Motor neuron (in vitro differentiated cells): ENCODE results near the gene TMEM86A. TPM values are rescaled to one million over a fixed set of nuclear protein-coding genes. Genes with fewer than 3 reads are reported as not detected.
A peak's percentile ranks its signal among the peaks of the same experiment; 100 is the strongest.
"Not testable (repeated sequence)": the region's sequence is repeated elsewhere in the genome, so short reads cannot be mapped to it uniquely, and the experiment has no call there.

ENCODE experiments used
- ATAC-seq, 8 experiments: fragments of 200-7000 bp; cut with Tn5 transposase; replicated peaks in 6 of 8; 2 replicates each; pipeline ENCODE4 v1.8.0; 2021; ENCODE audit warnings: mild to moderate bottlenecking in 8 of 8, moderate library complexity in 8 of 8
- H3K27ac ChIP-seq, 2 donors: fragments of 250-450 bp; sonication (Bioruptor Pico); 2 replicates each; pipeline ENCODE4 v1.9.0; 2021; ENCODE audit warnings: antibody characterized with exemption in 2 of 2, mild to moderate bottlenecking in 2 of 2, moderate library complexity in 1 of 2
- H3K4me1 ChIP-seq, 2 donors: fragments of 250-450 bp; sonication (Bioruptor Pico); replicated peaks in 1 of 2; 2 replicates each; pipeline ENCODE4 v1.6.1; 2021; ENCODE audit warnings: antibody characterized with exemption in 2 of 2, mild to moderate bottlenecking in 2 of 2, moderate library complexity in 1 of 2
- H3K4me3 ChIP-seq, 5 donors: fragments of 250-450 bp; sonication (Bioruptor Pico); 2 replicates each; pipeline ENCODE4 v1.9.0; 2021; ENCODE audit warnings: antibody characterized with exemption in 5 of 5, mild to moderate bottlenecking in 5 of 5, moderate library complexity in 4 of 5
- WGBS, 10 experiments: fragments of 450-650 bp; shearing (Covaris generic); methylation state at CpG; one replicate each; pipeline ENCODE4 v1.0.0; 2022; 5-methylcytosine and 5-hydroxymethylcytosine counted together
- in situ Hi-C, 9 experiments: fragments of 400-800 bp; cut with MboI; loops; one replicate each; pipeline ENCODE4 v1.15.0; 2021; ENCODE audit warnings: low sequenced_read_pairs in 9 of 9, low pct_unique_long_range_greater_than_20kb in 2 of 9; ENCODE audit not compliant: unreplicated experiment in 9 of 9
- total RNA-seq, 8 experiments: library from RNA; unstranded; fragments of 300-600 nt; gene quantifications; 2 replicates each; pipeline versions ENCODE4 v1.2.3 to v1.2.4, GENCODE V29; 2022

TMEM86A gene
- total RNA-seq, 8 experiments from 2014 or later = 1.5 to 22.0 (median 4.0) TPM

DNA sequence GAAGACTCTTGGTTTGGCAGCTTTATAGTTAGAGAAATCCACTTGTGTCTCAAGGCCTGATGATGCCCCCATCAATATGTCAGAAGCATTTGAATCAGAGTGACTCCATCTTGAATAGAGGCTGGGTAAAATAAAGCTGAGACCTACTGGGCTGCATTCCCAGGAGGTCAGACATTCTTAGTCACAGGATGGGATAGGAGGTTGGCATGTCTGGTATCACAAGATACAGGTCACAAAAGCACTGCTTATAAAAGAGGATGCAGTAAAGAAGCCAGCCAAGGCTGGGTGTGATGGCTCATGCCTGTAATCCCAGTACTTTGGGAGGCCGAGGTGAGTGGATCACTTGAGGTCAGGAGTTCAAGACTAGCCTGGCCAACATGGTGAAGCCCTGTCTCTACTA is 16.6 kb upstream of the TMEM86A start:
- 60 to 100% methylated on average over 1 of the region's 1 CpG; no CpG with 5 or more reads in 8 of the 10 experiments for WGBS, 10 experiments
- in situ Hi-C loops = not testable (repeated sequence)

DNA sequence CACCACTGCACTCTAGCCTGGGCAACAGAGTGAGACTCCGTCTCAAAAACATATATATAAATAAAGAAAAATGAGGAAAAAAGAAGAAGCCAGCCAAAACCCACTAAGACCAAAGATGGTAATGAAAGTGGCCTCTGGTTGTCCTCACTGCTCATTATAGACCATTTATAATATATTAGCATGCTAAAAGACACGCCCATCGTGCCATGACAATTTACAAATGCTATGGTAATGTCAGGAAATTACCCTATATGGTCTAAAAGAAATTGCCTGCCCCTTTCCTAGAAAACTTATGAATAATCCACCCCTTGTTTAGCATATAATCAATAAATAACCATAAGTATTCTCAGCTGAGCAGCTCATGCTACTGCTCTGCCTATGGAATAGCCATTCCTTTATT is 16.1 kb upstream of the TMEM86A start:
- in situ Hi-C loops = no loop called here
- peak in 4 of 8 experiments; percentile 51 to 98 (median 95) for ATAC-seq
- Histone ChIP-seq H3K27ac (no peak overlapping the region), H3K4me3 (no peak overlapping the region), H3K4me1 (no peaks in the 10 kb centered on the region)
- WGBS, 10 experiments = 0 to 83% (median 33%) methylated on average over 1 to 3 of the region's 3 CpGs; no CpG with 5 or more reads in 3 of the 10 experiments

More for the DNA sequence above, 16.6 kb upstream of the TMEM86A start:
- H3K4me1 ChIP-seq, ATAC-seq, H3K4me3 ChIP-seq, H3K27ac ChIP-seq: not testable (repeated sequence)

DNA sequence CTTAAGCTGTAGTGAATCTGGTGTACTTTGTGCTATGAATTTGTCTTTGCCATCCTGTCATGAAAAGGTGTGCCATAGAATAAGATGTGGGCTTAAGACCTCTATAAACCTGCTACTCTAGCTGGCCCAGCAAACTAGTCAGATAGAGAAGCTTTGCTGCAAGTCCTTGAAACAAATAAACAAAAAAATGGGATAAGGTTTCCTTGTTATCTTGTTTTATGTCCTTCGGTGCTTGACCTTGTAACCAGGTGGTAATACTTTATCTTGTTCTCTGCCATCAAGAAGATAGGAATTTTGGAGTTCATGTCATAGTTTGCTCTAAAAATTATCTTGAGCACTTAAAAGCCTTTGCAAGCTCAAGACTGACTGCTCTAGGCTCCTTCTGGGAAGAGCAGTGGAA is 14.3 kb upstream of the TMEM86A start:
- in situ Hi-C loops = no loop called here
- Histone ChIP-seq H3K4me1 (no peaks in the 10 kb centered on the region), H3K4me3 (no peak overlapping the region), H3K27ac (no peak overlapping the region)
- 50 to 100% (median 80%) methylated on average over 1 of the region's 1 CpG; no CpG with 5 or more reads in 5 of the 10 experiments for WGBS, 10 experiments
- no peak for ATAC-seq

DNA sequence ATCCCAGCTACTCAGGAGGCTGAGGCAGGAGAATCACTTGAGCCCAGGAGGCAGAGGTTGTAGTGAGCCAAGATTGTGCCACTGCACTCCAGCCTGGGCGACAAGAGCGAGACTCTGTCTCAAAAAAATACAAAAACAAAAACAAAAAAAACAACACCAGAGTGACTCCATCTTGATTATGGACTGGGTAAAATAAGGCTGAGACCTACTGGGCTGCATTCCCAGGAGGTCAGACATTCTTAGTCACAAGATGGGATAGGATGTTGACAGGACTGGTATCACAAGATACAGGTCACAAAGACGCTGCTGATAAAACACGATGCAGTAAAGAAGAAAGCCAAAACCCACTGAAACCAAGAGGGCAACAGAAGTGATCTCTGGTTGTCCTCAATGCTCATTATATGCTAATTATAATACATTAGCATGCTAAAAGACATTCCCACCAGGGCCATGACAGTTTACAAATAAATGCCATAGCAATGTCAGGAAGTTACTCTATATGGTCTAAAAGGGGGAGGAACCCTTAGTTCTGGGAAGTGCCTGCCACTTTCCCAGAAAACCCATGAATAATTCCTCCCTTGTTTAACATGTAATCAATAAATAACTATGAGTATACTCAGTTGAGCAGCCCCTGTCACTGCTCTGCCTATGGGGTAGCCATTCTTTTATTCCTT is 7.0 kb upstream of the TMEM86A start:
- in situ Hi-C loops, H3K27ac ChIP-seq, H3K4me1 ChIP-seq, H3K4me3 ChIP-seq: not testable (repeated sequence)
- WGBS, 10 experiments = 55 to 100% (median 76%) methylated on average over 1 to 4 of the region's 4 CpGs; no CpG with 5 or more reads in 2 of the 10 experiments
- peak; percentile 15 to 86 (median 72) for ATAC-seq

DNA sequence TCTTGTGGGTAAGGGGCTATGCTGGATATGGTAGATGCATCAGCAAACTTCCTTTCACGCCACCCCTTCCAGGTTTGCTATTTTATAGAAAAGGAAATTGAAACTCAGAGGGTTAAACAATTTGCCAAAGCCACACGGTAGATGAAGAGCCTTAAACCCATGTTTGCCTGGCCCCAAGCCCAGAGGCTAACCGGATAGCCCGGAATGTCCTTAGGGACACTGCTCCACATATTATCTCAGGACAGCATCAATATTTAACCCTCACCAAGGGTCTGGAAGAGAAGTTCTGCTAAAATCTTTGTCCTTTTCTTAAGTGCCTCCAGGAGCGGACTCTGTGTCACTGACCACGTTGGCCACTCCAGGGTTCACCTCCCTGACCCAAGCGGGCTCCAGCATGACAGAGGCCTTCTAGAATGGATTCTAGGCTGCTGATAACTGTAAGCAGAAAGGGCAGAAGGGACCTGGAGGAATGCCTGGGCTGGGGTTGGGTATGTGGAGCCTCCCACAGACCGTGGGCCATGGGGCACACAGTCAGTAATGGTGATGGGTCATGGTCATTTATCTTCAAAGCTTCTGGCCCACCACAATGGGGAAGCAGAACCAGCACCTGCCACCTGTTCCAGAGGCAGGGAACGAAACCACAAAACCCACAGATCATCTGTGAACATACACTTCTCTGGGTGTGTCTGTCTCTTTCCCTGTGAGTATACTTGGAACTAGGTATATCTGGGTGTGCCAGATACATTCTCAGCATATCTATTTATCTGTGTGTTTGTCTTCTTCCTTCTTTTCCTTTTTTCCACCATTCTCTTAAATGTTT is 5.4 kb upstream of the TMEM86A start:
- in situ Hi-C loops = no loop called here
- H3K4me1 ChIP-seq = peaks cover 0 to 2% of the 10 kb centered on the region in 2 donors
- H3K27ac ChIP-seq = no peak overlapping the region
- no peak overlapping the region for H3K4me3 ChIP-seq
- peak in 1 of 8 experiments; percentile 4 for ATAC-seq
- WGBS, 10 experiments = 49 to 100% (median 73%) methylated on average over 1 to 8 of the region's 9 CpGs; no CpG with 5 or more reads in 2 of the 10 experiments

DNA sequence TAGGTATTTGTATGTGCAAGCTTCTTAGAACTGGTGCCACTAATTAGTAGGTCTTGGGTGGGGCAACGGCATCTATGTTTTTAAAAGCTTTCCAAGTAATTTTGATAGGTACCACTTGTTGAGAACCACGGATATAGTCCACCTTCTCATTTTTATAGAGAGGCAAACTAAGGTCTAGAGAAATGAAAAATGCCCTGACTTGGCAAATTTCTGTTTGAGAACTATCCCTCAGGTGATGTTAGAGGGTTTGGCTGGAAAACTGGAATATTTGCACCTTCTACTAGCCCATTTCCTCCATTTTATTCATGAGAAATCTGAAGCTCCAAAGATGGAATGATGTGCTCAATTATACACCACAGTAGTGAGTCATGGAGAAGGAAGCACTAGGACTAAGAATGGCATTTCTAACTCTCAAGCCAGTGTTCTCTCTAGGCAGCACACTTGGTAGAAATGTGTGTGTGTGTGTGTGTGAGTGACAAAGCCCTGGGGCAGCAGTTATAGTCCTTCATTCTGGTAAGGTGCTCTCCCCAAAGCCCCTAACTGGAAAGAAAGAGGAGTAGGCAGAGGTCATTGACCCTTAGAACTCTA is 1.8 kb upstream of the TMEM86A start:
- WGBS, 10 experiments = 65 to 100% (median 89%) methylated on average over 1 to 2 of the region's 2 CpGs; no CpG with 5 or more reads in 5 of the 10 experiments
- Histone ChIP-seq H3K4me3 (no peak overlapping the region), H3K4me1 (peaks cover 0 to 9% of the 10 kb centered on the region in 2 donors), H3K27ac (no peak overlapping the region)
- peak in 2 of 8 experiments; percentile 1 to 3 for ATAC-seq
- in situ Hi-C loops = no loop called here

DNA sequence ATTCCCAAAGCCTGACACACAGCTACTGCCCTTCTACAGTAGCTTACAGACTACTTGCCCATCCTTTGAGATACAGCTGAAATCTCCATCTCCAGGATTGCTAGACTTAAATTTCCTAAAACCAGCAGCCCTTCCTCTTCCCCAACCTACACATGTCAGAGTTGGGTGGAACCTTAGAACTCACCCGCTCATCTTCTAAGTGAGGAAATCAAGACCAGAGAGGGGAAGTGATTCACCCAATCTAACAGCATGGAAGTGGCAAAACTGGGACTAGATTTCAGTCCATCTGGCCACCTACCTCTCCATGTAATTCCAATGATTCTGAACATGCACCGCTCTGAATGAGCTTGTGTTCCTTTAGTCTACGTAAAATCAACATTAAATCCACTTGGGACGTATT is 1.0 kb upstream of the TMEM86A start:
- ATAC-seq = no peak

DNA sequence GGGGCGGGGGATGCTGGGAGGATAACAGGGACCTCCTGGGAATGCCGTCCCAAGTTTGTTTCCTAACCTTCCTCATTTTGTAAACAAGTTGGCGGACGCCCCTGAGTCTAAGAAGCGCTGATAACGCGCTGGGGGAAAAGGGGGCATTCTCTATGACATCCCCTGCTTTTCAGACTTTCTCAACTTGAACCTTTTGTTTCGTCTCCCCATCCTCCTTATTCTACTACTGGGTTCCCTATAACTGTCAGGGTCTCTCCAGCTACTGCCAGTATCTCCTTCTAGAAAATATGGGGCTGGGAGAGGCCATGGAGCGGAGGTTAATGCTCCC is 654 bp downstream of the TMEM86A start:
- in situ Hi-C loops = no loop called here
- WGBS, 10 experiments = 3 to 60% (median 17%) methylated on average over 1 to 6 of the region's 9 CpGs; no CpG with 5 or more reads in 7 of the 10 experiments

More for the DNA sequence above, 1.0 kb upstream of the TMEM86A start:
- in situ Hi-C loops = no loop called here
- Histone ChIP-seq H3K4me3 (no peak overlapping the region), H3K27ac (no peak overlapping the region), H3K4me1 (peaks cover 0 to 9% of the 10 kb centered on the region in 2 donors)
- 50 to 100% (median 90%) methylated on average over 1 to 4 of the region's 4 CpGs; no CpG with 5 or more reads in 3 of the 10 experiments for WGBS, 10 experiments

DNA sequence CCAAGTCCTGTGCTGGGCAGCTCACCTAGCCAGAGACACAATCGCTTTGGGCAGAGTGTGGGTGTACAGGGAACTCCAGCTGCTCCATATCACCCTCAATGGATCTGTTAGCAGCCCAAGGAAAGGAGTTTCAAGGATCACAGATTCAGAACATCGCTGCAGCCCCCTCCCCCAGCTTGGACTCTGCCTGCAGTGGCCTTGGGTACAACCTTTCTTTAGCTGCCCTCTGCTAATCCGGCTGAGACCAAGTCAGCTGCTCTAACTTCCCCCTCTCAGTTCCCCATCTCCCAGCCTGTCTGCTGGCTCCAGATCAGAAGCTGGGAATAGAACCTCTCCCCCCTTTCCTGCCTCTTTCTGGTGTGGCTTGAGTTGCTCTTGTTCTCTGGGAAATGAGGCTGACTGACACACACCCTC is 1.3 kb downstream of the TMEM86A start:
- WGBS, 10 experiments = 0 to 100% (median 50%) methylated on average over 1 to 2 of the region's 3 CpGs; no CpG with 5 or more reads in 3 of the 10 experiments
- in situ Hi-C loops = no loop called here
- H3K27ac ChIP-seq = no peak overlapping the region
- H3K4me1 ChIP-seq = peaks cover 0 to 9% of the 10 kb centered on the region in 2 donors
- H3K4me3 ChIP-seq = peak overlapping the region in 2 of 5 donors; percentile 75 to 93
- ATAC-seq = peak in 1 of 8 experiments; percentile 0

More for the DNA sequence above, 654 bp downstream of the TMEM86A start:
- ATAC-seq = no peak
- H3K4me3 ChIP-seq = peak overlapping the region; percentile 46 to 96 (median 75)
- H3K4me1 ChIP-seq = peaks cover 0 to 9% of the 10 kb centered on the region in 2 donors
- H3K27ac ChIP-seq = no peak overlapping the region

DNA sequence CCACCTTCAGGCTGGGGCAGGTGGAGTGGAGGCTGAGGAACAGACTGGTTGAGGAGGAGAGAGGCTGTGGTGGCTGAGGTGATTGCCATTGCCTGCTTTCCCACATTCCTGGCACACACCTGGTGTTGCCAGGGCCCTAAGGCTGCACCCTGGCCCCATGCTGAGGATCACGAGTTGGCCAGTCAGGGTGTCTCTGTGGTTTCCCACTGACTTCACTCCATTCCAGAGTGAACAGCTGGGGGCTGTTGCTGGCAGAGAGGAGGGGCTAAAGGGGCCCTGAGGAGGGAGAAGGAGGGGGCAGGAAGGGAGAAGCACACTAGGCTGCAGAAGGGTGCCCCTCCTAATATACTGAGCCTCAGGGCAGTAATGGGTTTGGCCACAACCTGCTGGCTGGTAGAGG is 1.8 kb downstream of the TMEM86A start:
- WGBS, 10 experiments = no CpG with 5 or more reads among the region's 1 CpG
- peaks cover 0 to 9% of the 10 kb centered on the region in 2 donors for H3K4me1 ChIP-seq
- no peak overlapping the region for H3K27ac ChIP-seq
- in situ Hi-C loops = no loop called here
- peak in 1 of 8 experiments; percentile 0 for ATAC-seq
- H3K4me3 ChIP-seq = no peak overlapping the region

DNA sequence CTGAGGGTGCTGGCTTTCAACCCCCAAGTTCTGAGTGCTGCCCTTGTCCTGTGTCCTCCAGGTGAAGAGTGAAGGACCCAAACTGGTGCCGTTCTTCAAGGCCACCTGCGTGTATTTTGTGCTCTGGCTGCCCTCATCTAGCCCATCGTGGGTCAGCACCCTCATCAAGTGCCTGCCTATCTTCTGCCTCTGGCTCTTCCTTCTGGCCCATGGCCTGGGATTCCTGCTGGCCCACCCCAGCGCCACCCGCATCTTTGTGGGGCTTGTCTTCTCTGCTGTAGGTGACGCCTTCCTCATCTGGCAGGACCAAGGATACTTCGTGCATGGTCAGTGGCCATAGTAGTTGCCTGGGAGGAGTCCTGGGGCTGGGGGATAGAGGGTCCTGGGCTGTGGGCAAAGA is 2.3 kb downstream of the TMEM86A start:
- in situ Hi-C loops = no loop called here
- Histone ChIP-seq H3K27ac (no peak overlapping the region), H3K4me3 (no peak overlapping the region), H3K4me1 (peaks cover 0 to 9% of the 10 kb centered on the region in 2 donors)
- WGBS, 10 experiments = 80 to 100% (median 100%) methylated on average over 1 to 2 of the region's 7 CpGs; no CpG with 5 or more reads in 7 of the 10 experiments
- no peak for ATAC-seq

DNA sequence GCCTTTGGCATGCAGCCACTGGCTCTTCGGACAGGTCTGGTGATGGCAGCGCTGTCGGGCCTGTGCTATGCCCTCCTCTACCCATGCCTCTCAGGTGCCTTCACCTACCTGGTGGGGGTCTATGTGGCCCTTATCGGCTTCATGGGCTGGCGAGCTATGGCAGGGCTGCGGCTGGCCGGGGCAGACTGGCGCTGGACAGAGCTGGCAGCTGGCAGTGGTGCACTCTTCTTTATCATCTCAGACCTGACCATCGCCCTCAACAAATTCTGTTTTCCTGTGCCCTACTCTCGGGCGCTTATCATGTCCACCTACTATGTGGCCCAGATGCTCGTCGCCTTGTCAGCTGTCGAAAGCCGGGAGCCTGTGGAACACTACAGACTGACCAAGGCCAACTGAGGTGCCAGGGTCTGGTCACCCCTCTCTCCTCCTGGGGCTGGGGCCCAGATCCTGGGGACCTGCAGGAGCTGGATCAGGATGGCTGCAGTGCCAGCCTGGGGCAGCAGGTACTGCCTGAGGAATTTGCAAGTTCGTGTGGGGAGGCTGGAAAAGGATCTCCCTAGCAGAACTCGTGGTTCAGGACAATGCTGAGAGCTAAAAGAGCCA is 3.1 kb downstream of the TMEM86A start:
- ATAC-seq = no peak
- in situ Hi-C loops = no loop called here
- peaks cover 0 to 9% of the 10 kb centered on the region in 2 donors for H3K4me1 ChIP-seq
- 20 to 90% (median 84%) methylated on average over 1 to 9 of the region's 17 CpGs; no CpG with 5 or more reads in 3 of the 10 experiments for WGBS, 10 experiments
- H3K4me3 ChIP-seq = no peak overlapping the region
- H3K27ac ChIP-seq = no peak overlapping the region
